K562 (cell line): ENCODE results near the gene ANKRD61. TPM values are rescaled to one million over a fixed set of nuclear protein-coding genes. Genes with fewer than 3 reads are reported as not detected.
"Not testable (repeated sequence)": the region's sequence is repeated elsewhere in the genome, so short reads cannot be mapped to it uniquely, and the experiment has no call there.

ENCODE experiments used
- ATAC-seq: fragments of 200-7000 bp; cut with Tn5 transposase; 3 replicates; pipeline ENCODE4 v1.9.1; 2020; ENCODE audit warnings: moderate library complexity
- BruUV-seq: library from RNA; stranded (reverse); fragments of 400-500 nt; replicated peaks from 2 replicates; lab custom pipeline; 2021; lab: Mats Ljungman, UMichigan
- CTCF ChIA-PET: fragments of 300-600 bp; formaldehyde crosslinking; extraction: SDS; loops from one replicate; lab custom pipeline; 2021; ENCODE audit warnings: low intra/inter-chr PET ratio; lab: Yijun Ruan, JAX
- POLR2A ChIA-PET: fragments of 300-600, 350-650 bp; sonication (Branson Sonifier 250); formaldehyde crosslinking; extraction: SDS; loops from one replicate; lab custom pipeline; 2021; ENCODE audit warnings: antibody characterized with exemption, inconsistent platforms; lab: Yijun Ruan, JAX
- DNase-seq, 4 experiments: peaks; one replicate each; pipeline versions ENCODE4 v3.0.0 to v3.0.0-alpha.2; 2011 to 2018; ENCODE audit warnings: low spot score in 3 of 4, mixed read lengths in 3 of 4; ENCODE audit errors: extremely low read depth in 1 of 4
- FAIRE-seq: peaks from 2 replicates; lab custom pipeline; 2011; peaks lifted over from hg19 to GRCh38; lab: Jason Lieb, UNC
- H2AFZ ChIP-seq: 2 replicates; pipeline ENCODE4 v1.6.0; 2011; ENCODE audit warnings: low read depth, low read length, control low read depth, inconsistent platforms
- H3K27ac ChIP-seq: fragments of 200-600 bp; 3 replicates; pipeline ENCODE4 v1.8.0; 2011; ENCODE audit warnings: low read depth, mild to moderate bottlenecking, control low read depth, inconsistent platforms, low read length, moderate library complexity, mixed read lengths; ENCODE audit errors: extremely low read depth
- H3K27me3 ChIP-seq, 2 experiments: fragments of 300-600 bp in 1 of 2; 2 replicates in 1 of 2; 3 replicates in 1 of 2; pipeline versions ENCODE4 v1.6.0 to v1.8.0; 2011; ENCODE audit warnings: inconsistent platforms in 2 of 2, low read length in 2 of 2, mild to moderate bottlenecking in 1 of 2, mixed read lengths in 1 of 2, moderate library complexity in 1 of 2; ENCODE audit not compliant: control insufficient read depth in 2 of 2, insufficient read depth in 2 of 2
- H3K36me3 ChIP-seq: fragments of 300-600 bp; 3 replicates; pipeline ENCODE4 v1.8.0; 2011; ENCODE audit warnings: mild to moderate bottlenecking, low read length, inconsistent platforms; ENCODE audit not compliant: control insufficient read depth, insufficient read depth
- H3K4me1 ChIP-seq, 2 experiments: fragments of 200-600 bp in 1 of 2; replicated peaks in 1 of 2; 2 replicates in 1 of 2; 3 replicates in 1 of 2; pipeline versions ENCODE4 v1.5.1 to v1.8.0; 2011; ENCODE audit warnings: inconsistent platforms in 2 of 2, low read length in 2 of 2, mild to moderate bottlenecking in 1 of 2, mixed read lengths in 1 of 2, moderate library complexity in 1 of 2; ENCODE audit not compliant: control insufficient read depth in 2 of 2, insufficient read depth in 2 of 2
- H3K4me2 ChIP-seq: 2 replicates; pipeline ENCODE4 v1.6.1; 2011; ENCODE audit warnings: low read length, control low read depth, inconsistent platforms, mixed read lengths; ENCODE audit not compliant: insufficient read depth
- H3K4me3 ChIP-seq: fragments of 200-600 bp; sonication (generic), shearing (Covaris generic); 2 replicates; pipeline ENCODE4 v1.5.1; 2016; ENCODE audit warnings: control low read depth, inconsistent platforms
- H3K79me2 ChIP-seq: fragments of 200-600 bp; 3 replicates; pipeline ENCODE4 v1.8.0; 2011; ENCODE audit warnings: low read length, inconsistent platforms; ENCODE audit not compliant: control insufficient read depth, insufficient read depth
- H3K9ac ChIP-seq, 2 experiments: 2 replicates each; pipeline versions ENCODE4 v1.6.0 to v1.6.1; 2011; ENCODE audit warnings: low read depth in 2 of 2, low read length in 2 of 2, control low read depth in 1 of 2, inconsistent platforms in 1 of 2, mild to moderate bottlenecking in 1 of 2, mixed read lengths in 1 of 2; ENCODE audit not compliant: insufficient read depth in 1 of 2
- H3K9me1 ChIP-seq: one replicate; pipeline ENCODE4 v1.6.0; 2011; ENCODE audit warnings: inconsistent platforms, mild to moderate bottlenecking, low read length, moderate library complexity; ENCODE audit not compliant: control insufficient read depth, insufficient read depth
- H3K9me3 ChIP-seq: replicated peaks from 2 replicates; pipeline ENCODE4 v1.5.1; 2011; ENCODE audit warnings: low read depth, low read length, inconsistent platforms; ENCODE audit not compliant: control insufficient read depth, insufficient read depth
- H4K20me1 ChIP-seq: replicated peaks from 2 replicates; pipeline ENCODE4 v1.6.1; 2011; ENCODE audit warnings: low read length, inconsistent platforms, mixed read lengths; ENCODE audit not compliant: control insufficient read depth, insufficient read depth
- ARID1B ChIP-seq: fragments of 450-650 bp; IDR thresholded peaks from 2 replicates; pipeline ENCODE4 v1.6.1; 2016; ENCODE audit warnings: antibody characterized with exemption, mild to moderate bottlenecking, inconsistent platforms
- BCOR ChIP-seq: fragments of 450-650 bp; IDR thresholded peaks from 2 replicates; pipeline ENCODE4 v1.6.1; 2016
- DPF2 ChIP-seq: fragments of 450-650 bp; IDR thresholded peaks from 2 replicates; pipeline ENCODE4 v1.6.1; 2016
- FOSL1 ChIP-seq: fragments of 200-800 bp; sonication (Bioruptor generic); conservative IDR thresholded peaks from 2 replicates; pipeline ENCODE4 v1.6.1; 2016; ENCODE audit warnings: missing genetic modification characterization, missing compliant biosample characterization
- HDAC1 ChIP-seq, 2 experiments: fragments of 450-650 bp; IDR thresholded peaks; 2 replicates each; pipeline ENCODE4 v1.6.1; 2016 to 2017; ENCODE audit warnings: inconsistent platforms in 1 of 2, mild to moderate bottlenecking in 1 of 2, moderate library complexity in 1 of 2
- JUND ChIP-seq, 2 experiments: IDR thresholded peaks; 2 replicates in 1 of 2; 3 replicates in 1 of 2; pipeline ENCODE4 v1.6.1; 2011; ENCODE audit warnings: borderline replicate concordance in 2 of 2, low read depth in 2 of 2, low read length in 2 of 2, improper control_type of control experiment in 1 of 2, missing biosample characterization in 1 of 2, missing genetic modification characterization in 1 of 2, missing genetic modification reagents in 1 of 2
- LARP7 ChIP-seq: fragments of 450-650 bp; IDR thresholded peaks from 2 replicates; pipeline ENCODE4 v1.6.1; 2016
- NR1H2 ChIP-seq: sonication (generic); formaldehyde crosslinking; IDR thresholded peaks from 2 replicates; pipeline ENCODE4 v1.4.0; 2020; ENCODE audit warnings: mild to moderate bottlenecking, missing genetic modification reagents
- SMARCA4 ChIP-seq: fragments of 450-650 bp; IDR thresholded peaks from 2 replicates; pipeline ENCODE4 v1.6.1; 2016
- ZNF121 ChIP-seq: sonication (generic); formaldehyde crosslinking; conservative IDR thresholded peaks from 2 replicates; pipeline ENCODE4 v1.8.0; 2022; ENCODE audit warnings: missing genetic modification reagents
- ZNF644 ChIP-seq: fragments of 200-800 bp; sonication (Bioruptor generic); IDR thresholded peaks from 2 replicates; pipeline ENCODE4 v1.6.1; 2016; ENCODE audit warnings: low read depth, missing genetic modification characterization, missing compliant biosample characterization
- WGBS: fragments of 100-300 bp; shearing (Covaris generic); methylation state at CpG from one replicate; pipeline ENCODE4 v1.1.6; 2016; ENCODE audit warnings: low coverage, mixed read lengths; ENCODE audit not compliant: insufficient coverage; ENCODE audit errors: missing lambda C conversion rate; 5-methylcytosine and 5-hydroxymethylcytosine counted together
- in situ Hi-C: fragments of 300-500 bp; cut with MboI; formaldehyde crosslinking; loops from 4 replicates; pipeline ENCODE4 v1.15.0; 2018; ENCODE audit warnings: inconsistent platforms, mixed read lengths
- intact Hi-C: fragments of 100-400 bp; cut with micrococcal nuclease; formaldehyde crosslinking; loops from 2 replicates; pipeline ENCODE4 v1.14.2; 2022
- polyA plus RNA-seq, 8 experiments: library from polyadenylated mRNA; depleted of rRNA in 4 of 8; stranded (reverse) in 5 of 8; unstranded in 3 of 8; fragments of >200 nt; fragmentation: Nextera tagmentation in 2 of 8; fragmentation: Illumina TruSeq in 1 of 8; extraction: Ambion mirVana in 2 of 8; extraction: Trizol in 1 of 8; gene quantifications; 2 replicates each; pipeline versions ENCODE4 v1.2.1 to v1.2.3, GENCODE V29; 2011 to 2014; ENCODE audit warnings: inconsistent platforms in 1 of 8, missing spikeins in 1 of 8
- total RNA-seq, 7 experiments: library from RNA; depleted of rRNA in 6 of 7; stranded (reverse); fragments of >200 nt in 6 of 7; fragmentation: Illumina TruSeq in 2 of 7; extraction: Trizol in 2 of 7; gene quantifications; 2 replicates each; pipeline versions ENCODE4 v1.2.1 to v1.2.3, GENCODE V29; 2011 to 2021; ENCODE audit warnings: low replicate concordance in 1 of 7
- TF ChIP-seq, protein P1 (sequence below), 2 experiments: fragments of 450-650 bp; IDR thresholded peaks; 2 replicates each; pipeline ENCODE4 v1.6.1; 2016
- TF ChIP-seq, protein P2 (sequence below), 2 experiments: fragments of 450-650 bp in 1 of 2; sonication (generic) in 1 of 2; formaldehyde crosslinking in 1 of 2; IDR thresholded peaks in 1 of 2; conservative IDR thresholded peaks in 1 of 2; 2 replicates each; pipeline versions ENCODE4 v1.6.1 to v1.8.1; 2016 to 2023; ENCODE audit warnings: mild to moderate bottlenecking in 2 of 2, moderate library complexity in 2 of 2, inconsistent platforms in 1 of 2, missing genetic modification reagents in 1 of 2
- TF ChIP-seq, protein P3 (sequence below): fragments of 250-450 bp; sonication (Bioruptor Pico); IDR thresholded peaks from 2 replicates; pipeline ENCODE4 v1.4.0; 2020; ENCODE audit warnings: mild to moderate bottlenecking, moderate library complexity

ANKRD61 gene
- total and polyA plus RNA-seq, 9 of the 15 experiments (the other 6 are each of a cell fraction or from before 2014, with no cell fraction given): 0.08 to 0.11 (median 0.09) TPM; not detected in 5

DNA sequence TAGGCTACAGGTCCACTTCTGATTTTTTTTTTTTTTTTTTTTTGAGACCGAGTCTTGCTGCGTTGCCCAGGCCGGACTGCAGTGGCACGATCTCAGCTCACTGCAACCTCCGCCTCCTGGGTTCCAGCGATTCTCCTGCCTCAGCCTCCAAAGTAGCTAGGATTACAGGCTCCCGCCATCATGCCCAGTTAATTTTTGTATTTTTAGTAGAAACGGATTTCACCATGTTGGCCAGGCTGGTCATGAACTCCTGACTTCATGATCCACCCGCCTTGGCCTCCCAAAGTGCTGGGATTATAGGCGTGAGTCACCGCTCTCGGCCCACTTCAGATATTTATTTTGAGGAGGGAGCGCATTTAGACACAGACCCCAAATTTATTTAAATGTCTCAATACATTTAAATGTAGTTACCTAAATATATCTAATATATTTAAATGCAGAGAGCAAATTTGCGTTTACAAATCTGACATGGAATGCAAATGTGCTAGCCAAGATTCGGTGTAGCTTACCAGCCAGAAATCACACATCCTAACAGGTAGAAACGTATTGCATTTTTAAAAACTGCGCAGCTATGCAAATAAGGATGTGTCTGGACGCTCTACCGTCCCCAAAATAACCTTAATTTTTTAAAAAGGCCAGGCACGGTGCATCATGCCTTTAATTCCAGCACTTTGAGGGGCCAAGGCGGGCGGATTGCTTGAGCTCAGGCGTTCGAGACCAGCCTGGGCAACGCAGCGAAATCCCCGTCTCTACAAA, 23.2 kb upstream of the ANKRD61 start:
- Histone ChIP-seq H2AFZ (peak overlapping the region; percentile 38; the same call in 1 of the 2 replicates), H3K36me3 (peaks cover 38% of the 10 kb centered on the region; the same call in 2 of the 3 replicates), H3K9ac (peak overlapping the region; percentile 84 to 99), H3K79me2 (peaks cover 47% of the 10 kb centered on the region), H3K4me3 (peak overlapping the region; percentile 65), H3K4me1 (peaks cover 12 to 15% of the 10 kb centered on the region in 2 experiments; a peak in 4 of 5 replicates), H3K4me2 (peak overlapping the region; percentile 82), H3K27ac (peak overlapping the region; percentile 99)
- ChIA-PET POLR2A (interaction anchor here (1.2 to 2.0 kb wide), 9 partner anchors 8 to 82 kb away, joined by 4 to 15 read pairs (median 4); no protein-coding TSS in a partner anchor), CTCF (interaction anchor here (0.6 kb wide), 1 partner anchor 391 kb away, joined by 5 read pairs; no protein-coding TSS in a partner anchor)
- BruUV-seq, ATAC-seq, H3K27me3 ChIP-seq, H4K20me1 ChIP-seq, H3K9me1 ChIP-seq, in situ Hi-C loops, H3K9me3 ChIP-seq, FAIRE-seq: not testable (repeated sequence)
- 3% methylated on average over 27 of the region's 27 CpGs for WGBS
- DNase-seq: peak in 1 of 4 experiments; percentile 41
- TF ChIP-seq BCOR: peak; percentile 18; the same call in 1 of the 2 replicates
- TF ChIP-seq, protein P1, sequence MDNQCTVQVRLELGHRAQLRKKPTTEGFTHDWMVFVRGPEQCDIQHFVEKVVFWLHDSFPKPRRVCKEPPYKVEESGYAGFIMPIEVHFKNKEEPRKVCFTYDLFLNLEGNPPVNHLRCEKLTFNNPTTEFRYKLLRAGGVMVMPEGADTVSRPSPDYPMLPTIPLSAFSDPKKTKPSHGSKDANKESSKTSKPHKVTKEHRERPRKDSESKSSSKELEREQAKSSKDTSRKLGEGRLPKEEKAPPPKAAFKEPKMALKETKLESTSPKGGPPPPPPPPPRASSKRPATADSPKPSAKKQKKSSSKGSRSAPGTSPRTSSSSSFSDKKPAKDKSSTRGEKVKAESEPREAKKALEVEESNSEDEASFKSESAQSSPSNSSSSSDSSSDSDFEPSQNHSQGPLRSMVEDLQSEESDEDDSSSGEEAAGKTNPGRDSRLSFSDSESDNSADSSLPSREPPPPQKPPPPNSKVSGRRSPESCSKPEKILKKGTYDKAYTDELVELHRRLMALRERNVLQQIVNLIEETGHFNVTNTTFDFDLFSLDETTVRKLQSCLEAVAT (IDR thresholded peaks at IDR 0.05): peak in 1 of 2 experiments; percentile 32; a peak in 1 of 4 replicates
- TF ChIP-seq DPF2: peak; percentile 34; the same call in 1 of the 2 replicates
- TF ChIP-seq FOSL1: peak; percentile 56
- 0 out of 2 replicates have a peak, but pooled peaks have one; percentile 32 for TF ChIP-seq ZNF644
- TF ChIP-seq ARID1B: peak; percentile 37
- TF ChIP-seq NR1H2 (CRISPR knock-in tag): 0 out of 2 replicates have a peak, but pooled peaks have one; percentile 42
- TF ChIP-seq LARP7: peak; percentile 63; the same call in 1 of the 2 replicates
- TF ChIP-seq, protein P2, sequence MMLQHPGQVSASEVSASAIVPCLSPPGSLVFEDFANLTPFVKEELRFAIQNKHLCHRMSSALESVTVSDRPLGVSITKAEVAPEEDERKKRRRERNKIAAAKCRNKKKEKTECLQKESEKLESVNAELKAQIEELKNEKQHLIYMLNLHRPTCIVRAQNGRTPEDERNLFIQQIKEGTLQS (IDR thresholded peaks at IDR 0.05): peak; percentile 79
- TF ChIP-seq, protein P2 (CRISPR knock-in tag; conservative IDR thresholded peaks at IDR 0.05): not testable (repeated sequence)
- peak; percentile 44; the same call in 1 of the 2 replicates for TF ChIP-seq SMARCA4
- TF ChIP-seq JUND (IDR thresholded peaks at IDR 0.05; ENCODE audit: borderline replicate concordance, low read depth, low read length): peak; percentile 62
- TF ChIP-seq JUND (tag; IDR thresholded peaks at IDR 0.05; ENCODE audit: borderline replicate concordance, low read depth, low read length): peak; percentile 34; the same call in 1 of the 3 replicates
- peak; percentile 88 for TF ChIP-seq ZNF121 (CRISPR knock-in tag)
- TF ChIP-seq, protein P3, sequence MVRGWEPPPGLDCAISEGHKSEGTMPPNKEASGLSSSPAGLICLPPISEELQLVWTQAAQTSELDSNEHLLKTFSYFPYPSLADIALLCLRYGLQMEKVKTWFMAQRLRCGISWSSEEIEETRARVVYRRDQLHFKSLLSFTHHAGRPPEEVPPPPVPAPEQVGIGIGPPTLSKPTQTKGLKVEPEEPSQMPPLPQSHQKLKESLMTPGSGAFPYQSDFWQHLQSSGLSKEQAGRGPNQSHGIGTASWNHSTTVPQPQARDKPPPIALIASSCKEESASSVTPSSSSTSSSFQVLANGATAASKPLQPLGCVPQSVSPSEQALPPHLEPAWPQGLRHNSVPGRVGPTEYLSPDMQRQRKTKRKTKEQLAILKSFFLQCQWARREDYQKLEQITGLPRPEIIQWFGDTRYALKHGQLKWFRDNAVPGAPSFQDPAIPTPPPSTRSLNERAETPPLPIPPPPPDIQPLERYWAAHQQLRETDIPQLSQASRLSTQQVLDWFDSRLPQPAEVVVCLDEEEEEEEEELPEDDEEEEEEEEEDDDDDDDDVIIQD (CRISPR knock-in tag): 0 out of 2 replicates have a peak, but pooled peaks have one; percentile 9
- 0 out of 4 replicates have a peak, but pooled peaks of 1 of the 2 experiments have one; percentile 13 for TF ChIP-seq HDAC1 (IDR thresholded peaks at IDR 0.05)
- intact Hi-C loops: loop anchor here (2.0 kb wide), 2 partner anchors 17 to 49 kb away; no protein-coding TSS in a partner anchor
